Tibial nerve (tissue), 4 donors: Measurements from ENCODE around the gene TNK2.

ENCODE experiments used
- CTCF ChIP-seq, 5 experiments: fragments of 200-600 bp in 3 of 5; fragments of 450-650 bp in 2 of 5; sonication (generic) in 3 of 5; IDR thresholded peaks; one replicate each; pipeline ENCODE4 v1.5.1; 2016 to 2019; ENCODE audit warnings: antibody characterized with exemption in 5 of 5, mild to moderate bottlenecking in 3 of 5, moderate library complexity in 2 of 5
- EP300 ChIP-seq, 2 donors: sonication (generic); formaldehyde crosslinking; IDR thresholded peaks; one replicate each; pipeline ENCODE4 v1.6.1; 2017; ENCODE audit warnings: antibody characterized with exemption in 2 of 2, mild to moderate bottlenecking in 1 of 2
- POLR2A ChIP-seq, 2 donors: fragments of 450-650 bp; IDR thresholded peaks; one replicate each; pipeline ENCODE4 v1.6.1; 2017; ENCODE audit warnings: antibody characterized with exemption in 2 of 2, mild to moderate bottlenecking in 2 of 2, moderate library complexity in 2 of 2

DNA sequence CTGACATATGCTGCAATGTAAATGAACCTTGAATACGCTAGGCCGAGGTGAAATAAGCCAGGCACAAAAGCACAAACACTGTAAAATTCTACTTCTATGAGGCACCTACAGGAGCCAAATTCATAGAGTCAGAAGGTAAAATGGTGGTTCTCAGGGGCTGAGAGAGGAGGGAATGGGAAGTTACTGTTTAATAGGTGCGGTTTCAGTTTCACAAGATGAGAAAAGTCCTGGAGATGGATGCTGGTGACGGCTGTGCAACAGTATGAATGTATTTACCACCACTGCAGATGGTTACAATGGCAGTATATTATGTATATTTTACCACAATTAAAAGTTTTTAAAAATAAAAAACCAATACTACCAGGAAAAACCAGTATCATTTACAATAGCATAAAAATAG, 4.0 kb downstream of the TNK2 start:
- TF ChIP-seq POLR2A (IDR thresholded peaks at IDR 0.05) = no peak
- TF ChIP-seq CTCF (IDR thresholded peaks at IDR 0.05) = no peak
- TF ChIP-seq EP300 (IDR thresholded peaks at IDR 0.05) = no peak
